ENCODE results near the gene PPTC7.
"Not testable (repeated sequence)": the region's sequence is repeated elsewhere in the genome, so short reads cannot be mapped to it uniquely, and the experiment has no call there.

DNA sequence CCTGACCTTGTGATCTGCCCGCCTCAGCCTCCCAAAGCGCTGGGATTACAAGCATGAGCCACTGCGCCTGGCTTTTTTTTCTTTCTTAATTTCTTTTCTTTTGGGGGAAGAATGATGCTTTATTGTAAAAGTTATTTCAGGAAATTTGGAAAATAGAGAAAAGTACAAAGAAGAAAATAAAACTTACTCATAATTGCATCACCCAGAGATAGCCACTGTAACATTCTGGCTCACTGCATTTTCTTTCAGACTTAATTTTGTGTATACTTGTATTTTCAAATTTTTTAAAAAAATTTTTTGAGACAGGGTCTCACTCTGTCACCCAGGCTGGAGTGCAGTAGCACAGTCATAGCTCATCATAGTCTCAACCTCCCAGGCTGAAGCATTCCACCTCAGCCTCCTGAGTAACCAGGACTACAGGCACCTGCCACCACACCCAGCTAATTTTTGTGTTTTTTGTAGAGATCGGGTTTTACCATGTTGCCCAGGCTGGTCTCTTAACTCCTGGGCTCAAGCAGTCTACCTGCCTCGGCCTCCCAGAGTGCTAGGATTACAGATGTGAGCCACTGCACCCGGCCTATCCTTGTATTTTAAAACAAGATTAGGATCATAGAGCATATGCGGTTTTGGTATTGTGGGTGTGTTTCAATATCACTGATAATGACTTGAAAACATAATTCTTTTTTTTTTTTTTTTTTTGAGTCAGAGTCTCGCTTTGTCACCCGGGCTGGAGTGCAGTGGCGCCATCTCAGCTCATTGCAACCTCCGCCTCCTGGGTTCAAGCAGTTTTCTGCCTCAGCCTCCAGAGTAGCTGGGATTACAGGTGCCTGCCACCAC, 62.0 kb downstream of the PPTC7 start:
- TF ChIP-seq, protein P1, sequence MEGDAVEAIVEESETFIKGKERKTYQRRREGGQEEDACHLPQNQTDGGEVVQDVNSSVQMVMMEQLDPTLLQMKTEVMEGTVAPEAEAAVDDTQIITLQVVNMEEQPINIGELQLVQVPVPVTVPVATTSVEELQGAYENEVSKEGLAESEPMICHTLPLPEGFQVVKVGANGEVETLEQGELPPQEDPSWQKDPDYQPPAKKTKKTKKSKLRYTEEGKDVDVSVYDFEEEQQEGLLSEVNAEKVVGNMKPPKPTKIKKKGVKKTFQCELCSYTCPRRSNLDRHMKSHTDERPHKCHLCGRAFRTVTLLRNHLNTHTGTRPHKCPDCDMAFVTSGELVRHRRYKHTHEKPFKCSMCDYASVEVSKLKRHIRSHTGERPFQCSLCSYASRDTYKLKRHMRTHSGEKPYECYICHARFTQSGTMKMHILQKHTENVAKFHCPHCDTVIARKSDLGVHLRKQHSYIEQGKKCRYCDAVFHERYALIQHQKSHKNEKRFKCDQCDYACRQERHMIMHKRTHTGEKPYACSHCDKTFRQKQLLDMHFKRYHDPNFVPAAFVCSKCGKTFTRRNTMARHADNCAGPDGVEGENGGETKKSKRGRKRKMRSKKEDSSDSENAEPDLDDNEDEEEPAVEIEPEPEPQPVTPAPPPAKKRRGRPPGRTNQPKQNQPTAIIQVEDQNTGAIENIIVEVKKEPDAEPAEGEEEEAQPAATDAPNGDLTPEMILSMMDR (IDR thresholded peaks at IDR 0.05) = not testable (repeated sequence)
- TF ChIP-seq POLR2A (IDR thresholded peaks at IDR 0.05) = not testable (repeated sequence)
